Measurements from ENCODE around the gene MACROD2.

GRCh38 chr20:15199698-15200097, 1204.4 kb downstream of the MACROD2 start:
- no peak for TF ChIP-seq POLR2AphosphoS5 (IDR thresholded peaks at IDR 0.05; ENCODE audit: low read depth, low read length)
- TF ChIP-seq REST (IDR thresholded peaks at IDR 0.05; ENCODE audit: insufficient read depth in 1 of 2, low read depth in 2 of 2, low read length in 2 of 2) = no peak
- no peak for TF ChIP-seq TAF1 (IDR thresholded peaks at IDR 0.05; ENCODE audit: borderline replicate concordance, insufficient read depth, low read length)
- TF ChIP-seq FOXP2 (optimal IDR thresholded peaks at IDR 0.05; ENCODE audit: borderline replicate concordance, extremely low read depth, extremely low read length, insufficient read depth) = no peak
